HepG2 (cell line): ENCODE measurements around the gene HRH3. TPM values are rescaled to one million over a fixed set of nuclear protein-coding genes. Genes with fewer than 3 reads are reported as not detected.

Source experiments
- ATAC-seq: fragments of 200-7000 bp; cut with Tn5 transposase; 3 replicates; pipeline ENCODE4 v1.9.1; 2020; ENCODE audit warnings: mild to moderate bottlenecking, moderate library complexity
- BruUV-seq: library from RNA; stranded (reverse); fragments of 400-500 nt; replicated peaks from 2 replicates; lab custom pipeline; 2021; lab: Mats Ljungman, UMichigan
- CTCF ChIA-PET: fragments of 300-600 bp; formaldehyde crosslinking; extraction: SDS; loops from one replicate; lab custom pipeline; 2021; ENCODE audit warnings: low total read pairs, inconsistent platforms, low intra/inter-chr PET ratio; lab: Yijun Ruan, JAX
- POLR2A ChIA-PET: fragments of 350-600 bp; sonication (Branson Sonifier 250); formaldehyde crosslinking; loops from one replicate; lab custom pipeline; 2020; ENCODE audit warnings: antibody characterized with exemption, inconsistent platforms; lab: Yijun Ruan, JAX
- DNase-seq: peaks from one replicate; pipeline ENCODE4 v3.0.0-alpha.2; 2015; ENCODE audit warnings: low spot score
- FAIRE-seq: peaks from 3 replicates; lab custom pipeline; 2011; peaks lifted over from hg19 to GRCh38; lab: Jason Lieb, UNC
- H2AFZ ChIP-seq: one replicate; pipeline ENCODE4 v1.6.1; 2011; ENCODE audit warnings: low read length, inconsistent platforms
- H3K27ac ChIP-seq: fragments of 300-600 bp; 3 replicates; pipeline ENCODE4 v1.8.0; 2011; ENCODE audit warnings: mixed run types, mild to moderate bottlenecking, mixed read lengths, low read length, inconsistent platforms; ENCODE audit not compliant: insufficient read depth; ENCODE audit errors: extremely low read length
- H3K27me3 ChIP-seq, 2 experiments: fragments of 200-600 bp in 1 of 2; 2 replicates in 1 of 2; 3 replicates in 1 of 2; pipeline versions ENCODE4 v1.6.0 to v1.8.0; 2011; ENCODE audit warnings: low read length in 2 of 2, mild to moderate bottlenecking in 2 of 2, moderate library complexity in 2 of 2, inconsistent platforms in 1 of 2; ENCODE audit not compliant: insufficient read depth in 2 of 2, control insufficient read depth in 1 of 2
- H3K36me3 ChIP-seq, 2 experiments: fragments of 200-600 bp in 1 of 2; replicated peaks in 1 of 2; 2 replicates in 1 of 2; 3 replicates in 1 of 2; pipeline versions ENCODE4 v1.5.1 to v1.8.0; 2011; ENCODE audit warnings: low read length in 2 of 2, inconsistent platforms in 1 of 2; ENCODE audit not compliant: insufficient read depth in 2 of 2, control insufficient read depth in 1 of 2
- H3K4me1 ChIP-seq: 2 replicates; pipeline ENCODE4 v1.5.1; 2012; ENCODE audit warnings: low read length, inconsistent platforms; ENCODE audit not compliant: insufficient read depth
- H3K4me2 ChIP-seq: 2 replicates; pipeline ENCODE4 v1.6.0; 2011; ENCODE audit warnings: low read depth, low read length, inconsistent platforms
- H3K4me3 ChIP-seq, 3 experiments: fragments of 200-600 bp in 1 of 3; sonication (generic), shearing (Covaris generic) in 1 of 3; replicated peaks in 1 of 3; 2 replicates each; pipeline ENCODE4 v1.5.1; 2011 to 2016; ENCODE audit warnings: low read length in 3 of 3, inconsistent platforms in 2 of 3, low read depth in 2 of 3, mild to moderate bottlenecking in 2 of 3, control low read depth in 1 of 3, mixed read lengths in 1 of 3; ENCODE audit not compliant: insufficient read depth in 1 of 3
- H3K79me2 ChIP-seq: one replicate; pipeline ENCODE4 v1.6.1; 2011; ENCODE audit warnings: low read length, inconsistent platforms; ENCODE audit not compliant: insufficient read depth
- H3K9ac ChIP-seq: 2 replicates; pipeline ENCODE4 v1.6.0; 2011; ENCODE audit warnings: mild to moderate bottlenecking, low read depth, low read length, inconsistent platforms; ENCODE audit not compliant: insufficient read depth
- H3K9me3 ChIP-seq: 2 replicates; pipeline ENCODE4 v1.5.1; 2012; ENCODE audit warnings: mild to moderate bottlenecking, low read length
- H4K20me1 ChIP-seq: 2 replicates; pipeline ENCODE4 v1.6.0; 2011; ENCODE audit warnings: inconsistent platforms, mild to moderate bottlenecking, low read length, moderate library complexity; ENCODE audit not compliant: insufficient read depth
- ADNP ChIP-seq: sonication (generic); formaldehyde crosslinking; IDR thresholded peaks from 2 replicates; pipeline ENCODE4 v1.4.0; 2020; ENCODE audit warnings: missing genetic modification reagents
- AHDC1 ChIP-seq: sonication (generic); formaldehyde crosslinking; IDR thresholded peaks from 2 replicates; pipeline ENCODE4 v1.5.1; 2020; ENCODE audit warnings: mild to moderate bottlenecking, missing genetic modification reagents, borderline replicate concordance
- CHD4 ChIP-seq: fragments of 200-600 bp; sonication (generic); IDR thresholded peaks from 2 replicates; pipeline ENCODE4 v1.7.0; 2017; ENCODE audit warnings: mild to moderate bottlenecking, low read length, borderline replicate concordance
- DPF2 ChIP-seq: sonication (generic); formaldehyde crosslinking; IDR thresholded peaks from 2 replicates; pipeline ENCODE4 v1.4.0; 2020; ENCODE audit warnings: mild to moderate bottlenecking, low read depth, missing genetic modification reagents, borderline replicate concordance
- SAFB2 ChIP-seq: sonication (generic); formaldehyde crosslinking; IDR thresholded peaks from 2 replicates; pipeline ENCODE4 v1.5.1; 2020; ENCODE audit warnings: missing genetic modification reagents, low read depth, mild to moderate bottlenecking, borderline replicate concordance
- TFDP1 ChIP-seq: IDR thresholded peaks from 2 replicates; pipeline ENCODE4 v1.6.1; 2016; ENCODE audit warnings: missing compliant biosample characterization, missing genetic modification reagents, borderline replicate concordance
- ZMYM3 ChIP-seq: sonication (generic); formaldehyde crosslinking; IDR thresholded peaks from 2 replicates; pipeline ENCODE4 v1.5.1; 2020; ENCODE audit warnings: mild to moderate bottlenecking, missing genetic modification reagents
- ZNF160 ChIP-seq: sonication (generic); formaldehyde crosslinking; IDR thresholded peaks from 2 replicates; pipeline ENCODE4 v1.8.0; 2022; ENCODE audit warnings: mild to moderate bottlenecking, inconsistent platforms, missing genetic modification reagents
- ZNF431 ChIP-seq: sonication (generic); formaldehyde crosslinking; IDR thresholded peaks from 2 replicates; pipeline ENCODE4 v1.9.0; 2022; ENCODE audit warnings: missing genetic modification reagents, low read depth, mild to moderate bottlenecking, borderline replicate concordance
- ZNF574 ChIP-seq: sonication (generic); formaldehyde crosslinking; IDR thresholded peaks from 2 replicates; pipeline ENCODE4 v1.4.0; 2020; ENCODE audit warnings: missing genetic modification reagents
- ZNF629 ChIP-seq: sonication (generic); formaldehyde crosslinking; conservative IDR thresholded peaks from 2 replicates; pipeline ENCODE4 v1.5.0; 2020; ENCODE audit warnings: missing genetic modification reagents
- WGBS: methylation state at CpG from one replicate; pipeline ENCODE4 v1.1.6; 2017; ENCODE audit warnings: low lambda C conversion rate; 5-methylcytosine and 5-hydroxymethylcytosine counted together
- in situ Hi-C: cut with HindIII; loops from 2 replicates; pipeline ENCODE4 v1.10.0; 2017; ENCODE audit warnings: low pct_unique_long_range_greater_than_20kb; ENCODE audit not compliant: extremely low pct_ligation_motif_present
- intact Hi-C: fragments of 100-400 bp; cut with micrococcal nuclease; formaldehyde crosslinking; loops from one replicate; pipeline ENCODE4 v1.10.0; 2022; ENCODE audit not compliant: unreplicated experiment
- polyA plus RNA-seq, 8 experiments: library from polyadenylated mRNA; depleted of rRNA in 3 of 8; stranded (reverse) in 7 of 8; unstranded in 1 of 8; fragments of >200 nt; fragmentation: Illumina TruSeq in 4 of 8; extraction: Trizol in 4 of 8; gene quantifications; 2 replicates each; pipeline versions ENCODE4 v1.2.1 to v1.2.3, GENCODE V29; 2011 to 2016; ENCODE audit warnings: low read depth in 4 of 8, missing spikeins in 1 of 8, mixed read lengths in 1 of 8; ENCODE audit not compliant: insufficient read depth in 1 of 8
- total RNA-seq, 5 experiments: library from RNA; depleted of rRNA; stranded (reverse); fragments of >200 nt; fragmentation: Illumina TruSeq; extraction: Trizol; gene quantifications; 2 replicates each; pipeline ENCODE4 v1.2.3, GENCODE V29; 2016; ENCODE audit warnings: low read depth in 1 of 5

Gene HRH3
- total and polyA plus RNA-seq, 2 of the 13 experiments (the other 11 are each of a cell fraction or from before 2014, with no cell fraction given): 0.18 TPM; not detected in 1

GRCh38 chr20:62235777-62236157, 15.7 kb upstream of the HRH3 start:
- peaks cover 20% of the 10 kb centered on the region for H3K79me2 ChIP-seq
- H3K4me2 ChIP-seq: no peak overlapping the region
- ChIA-PET CTCF (no interaction called here), POLR2A (no interaction called here)
- 0 out of 2 replicates have a peak, but pooled peaks have one; percentile 8 for TF ChIP-seq ADNP
- peak; percentile 60 for TF ChIP-seq ZMYM3 (CRISPR knock-in tag)
- TF ChIP-seq ZNF431 (CRISPR knock-in tag): 0 out of 2 replicates have a peak, but pooled peaks have one; percentile 36
- TF ChIP-seq ZNF160 (CRISPR knock-in tag): no peak
- no peak for TF ChIP-seq DPF2
- TF ChIP-seq SAFB2 (CRISPR knock-in tag): no peak
- TF ChIP-seq CHD4: peak; percentile 59; the same call in 1 of the 2 replicates
- no peak for TF ChIP-seq ZNF574 (CRISPR knock-in tag)
- no peak for TF ChIP-seq AHDC1 (CRISPR knock-in tag)
- TF ChIP-seq TFDP1 (CRISPR knock-in tag): no peak
- TF ChIP-seq ZNF629 (CRISPR knock-in tag): peak; percentile 92
- BruUV-seq: no TSS peak
- H3K9ac ChIP-seq: no peak overlapping the region
- FAIRE-seq: no peak
- H3K4me1 ChIP-seq: peaks cover 34% of the 10 kb centered on the region
- H2AFZ ChIP-seq: no peak overlapping the region
- DNase-seq: no peak
- WGBS: 58% methylated on average over 9 of the region's 9 CpGs
- H3K4me3 ChIP-seq: no peak overlapping the region
- in situ Hi-C loops: no loop called here
- H4K20me1 ChIP-seq: peaks cover 18% of the 10 kb centered on the region
- peaks cover 5 to 25% of the 10 kb centered on the region in 2 experiments; a peak in 3 of 5 replicates for H3K27me3 ChIP-seq
- no peak overlapping the region for H3K27ac ChIP-seq
- peaks cover 0 to 7% of the 10 kb centered on the region in 2 experiments; a peak in 3 of 5 replicates for H3K36me3 ChIP-seq
- ATAC-seq: no peak
- no peaks in the 10 kb centered on the region for H3K9me3 ChIP-seq
- intact Hi-C loops: loop anchor here (5.0 kb wide), 1 partner anchor 142 kb away; no protein-coding TSS in a partner anchor
